Measurements from ENCODE around the gene PCOLCE2.

PCOLCE2 gene

GRCh38 chr3:142863930-142864920 lies 24.7 kb downstream of the PCOLCE2 start:
- no peak for DNase-seq (ENCODE audit: low read depth)

- DNase-seq (ENCODE audit: low read depth), result no peak
Observed at GRCh38 chr3:142863010-142863817, 25.7 kb downstream of the PCOLCE2 start.

GRCh38 chr3:142861926-142862325 lies 27.0 kb downstream of the PCOLCE2 start:
- DNase-seq (ENCODE audit: low read depth), result no peak

GRCh38 chr3:142858043-142858442 lies 30.8 kb downstream of the PCOLCE2 start:
- no peak for DNase-seq (ENCODE audit: low read depth)

DNA sequence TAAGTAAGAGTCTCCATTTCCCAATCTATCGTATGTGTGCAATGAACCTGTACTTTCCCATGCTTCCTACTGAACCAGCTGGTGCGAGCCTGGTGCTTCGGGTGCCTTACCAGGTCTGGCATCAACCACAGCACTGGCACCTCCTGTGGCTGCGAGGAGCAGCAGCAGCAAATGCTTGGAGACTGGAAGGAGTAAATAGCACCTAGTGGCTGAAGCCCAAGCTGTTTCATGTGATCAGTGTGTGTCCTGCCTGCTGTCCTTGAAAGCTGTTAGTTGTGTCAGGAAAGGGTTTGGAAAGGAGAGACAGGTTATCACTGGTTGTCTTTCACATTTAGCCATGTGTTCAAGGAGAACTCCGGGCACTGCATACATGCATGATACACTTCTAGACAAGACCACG lies 31.8 kb downstream of the PCOLCE2 start:
- DNase-seq (ENCODE audit: low read depth), result no peak

DNA sequence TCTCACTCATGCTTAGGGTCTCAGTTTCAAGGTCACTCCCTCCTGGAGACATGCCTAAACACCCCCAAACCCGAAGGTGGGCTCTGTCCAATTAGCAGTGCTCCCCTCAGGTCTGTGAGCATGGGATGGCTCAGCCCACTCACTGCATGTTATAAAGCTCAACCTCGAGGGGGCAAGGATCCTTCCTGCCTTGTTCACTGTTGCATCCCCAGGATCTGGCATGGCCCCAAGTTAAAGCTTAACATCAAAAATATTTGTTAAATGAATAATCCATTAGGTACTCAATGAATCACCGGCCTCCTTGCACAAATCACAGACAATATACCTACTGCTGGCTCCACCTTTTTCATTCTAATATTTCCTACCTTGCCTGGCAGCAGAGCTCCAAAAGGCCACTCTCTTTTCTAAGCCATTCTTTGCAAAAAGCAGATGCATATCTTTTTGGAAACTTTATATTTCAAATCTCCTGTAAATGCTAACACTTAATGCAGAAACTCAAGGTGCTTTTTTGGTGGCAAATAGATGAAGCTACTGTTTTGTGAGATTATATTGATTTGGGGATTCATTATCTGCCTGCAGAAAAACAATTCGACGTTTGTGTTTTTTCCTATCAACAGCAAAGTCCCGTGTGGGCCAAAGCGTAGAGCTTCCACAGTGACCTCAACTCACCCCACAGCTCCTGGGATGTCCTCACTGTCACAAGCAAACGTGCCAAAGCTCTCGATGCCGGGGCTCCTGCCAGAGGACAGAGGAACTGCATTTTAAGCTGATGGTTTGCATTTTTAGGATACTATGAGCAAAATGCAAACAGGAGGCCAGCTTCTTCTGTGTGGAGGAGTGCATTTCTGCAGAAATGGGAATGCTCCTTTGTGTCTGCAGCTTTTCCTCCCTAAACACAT lies 35.4 kb downstream of the PCOLCE2 start:
- no peak for DNase-seq (ENCODE audit: low read depth)

DNA sequence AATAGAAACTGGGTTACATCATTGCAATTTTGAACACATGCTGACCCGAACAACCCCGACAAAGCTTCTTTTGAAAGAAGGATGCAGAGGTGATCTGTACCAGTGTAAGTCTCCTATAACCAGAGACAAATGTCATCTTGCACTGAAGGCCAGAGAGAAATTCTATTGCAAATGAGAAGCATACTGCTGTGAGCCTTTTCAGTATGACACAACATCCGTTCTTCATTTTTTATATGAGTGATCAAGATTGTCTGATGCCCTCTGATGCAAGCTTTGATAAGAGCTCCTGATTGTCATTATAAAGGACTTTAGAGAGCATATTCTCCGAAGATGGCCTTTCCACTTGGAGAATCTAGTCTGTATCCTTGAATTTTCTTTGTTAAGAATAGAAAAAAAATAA lies 36.9 kb downstream of the PCOLCE2 start:
- no peak for DNase-seq (ENCODE audit: low read depth)

- no peak for DNase-seq (ENCODE audit: low read depth)
Observed at GRCh38 chr3:142850395-142851023, 38.4 kb downstream of the PCOLCE2 start.

- DNase-seq (ENCODE audit: low read depth), result no peak
Observed at GRCh38 chr3:142849148-142849547, 39.7 kb downstream of the PCOLCE2 start.

- DNase-seq (ENCODE audit: low read depth), result no peak
Observed at GRCh38 chr3:142846779-142847577, 41.9 kb downstream of the PCOLCE2 start.

- DNase-seq (ENCODE audit: low read depth), result no peak
Observed at GRCh38 chr3:142844339-142844977, 44.4 kb downstream of the PCOLCE2 start.

- DNase-seq (ENCODE audit: low read depth), result no peak
Observed at GRCh38 chr3:142839831-142840230, 49.1 kb downstream of the PCOLCE2 start.

DNA sequence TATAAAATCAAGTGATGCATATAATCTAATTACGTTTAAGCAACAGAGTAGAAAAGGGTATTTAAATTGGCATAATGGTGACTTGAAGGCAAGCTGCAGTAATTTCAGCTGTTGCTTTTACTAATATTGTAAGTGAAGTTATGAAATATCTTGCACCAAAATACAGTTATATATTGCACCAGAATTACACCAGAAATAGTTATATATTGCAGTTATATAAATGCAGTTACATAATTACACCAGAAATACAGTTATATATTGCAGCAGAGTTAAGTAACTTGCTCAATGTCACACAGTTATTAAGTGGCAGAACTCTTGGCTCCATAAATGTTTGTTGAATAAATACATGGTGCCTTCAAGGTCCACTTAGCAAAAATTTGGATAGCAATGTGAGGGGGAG lies 51.4 kb downstream of the PCOLCE2 start:
- DNase-seq (ENCODE audit: low read depth), result no peak

- DNase-seq (ENCODE audit: low read depth), result peak; percentile 24
Observed at GRCh38 chr3:142828703-142829305, 60.1 kb downstream of the PCOLCE2 start.

GRCh38 chr3:142819179-142819578 lies 69.7 kb downstream of the PCOLCE2 start:
- DNase-seq (ENCODE audit: low read depth), result no peak

DNA sequence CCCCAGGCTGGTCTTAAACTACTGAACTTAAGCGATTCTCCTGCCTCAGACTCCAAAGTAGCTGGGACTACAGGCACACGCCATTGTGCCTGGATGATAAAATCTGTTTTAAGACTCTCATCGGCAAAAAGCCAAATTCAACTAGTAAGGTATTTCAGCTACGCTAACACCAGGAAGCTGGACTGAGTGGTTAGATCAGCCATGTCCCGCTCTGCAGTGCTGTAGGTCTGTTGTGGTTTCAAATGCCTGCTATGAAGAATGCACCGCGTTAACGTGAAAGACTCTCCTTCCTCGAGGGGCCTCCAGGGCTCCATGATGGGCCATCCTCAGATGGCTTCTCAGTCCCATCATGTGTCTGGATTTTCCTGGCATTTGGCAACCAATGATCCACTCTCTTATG lies 70.2 kb downstream of the PCOLCE2 start:
- no peak for DNase-seq (ENCODE audit: low read depth)

DNA sequence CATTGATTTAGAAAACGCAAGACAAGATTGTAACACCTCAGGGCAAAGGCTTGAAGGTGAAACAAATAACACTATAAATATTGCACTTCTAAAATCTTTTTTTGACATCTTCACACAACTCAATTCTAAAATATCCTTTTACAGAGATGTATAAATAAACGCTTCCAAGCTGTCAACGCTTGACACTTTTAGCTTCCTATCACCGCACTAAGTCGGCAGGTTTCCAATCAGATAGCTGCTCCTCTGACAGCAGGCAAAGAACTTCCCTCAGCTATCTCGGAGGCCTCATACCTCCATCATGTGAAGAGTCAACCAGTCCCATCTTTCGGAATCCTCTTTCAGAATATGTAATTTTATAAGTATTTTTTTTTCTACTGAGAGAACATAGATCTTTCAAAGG lies 71.0 kb downstream of the PCOLCE2 start:
- DNase-seq (ENCODE audit: low read depth), result no peak

DNA sequence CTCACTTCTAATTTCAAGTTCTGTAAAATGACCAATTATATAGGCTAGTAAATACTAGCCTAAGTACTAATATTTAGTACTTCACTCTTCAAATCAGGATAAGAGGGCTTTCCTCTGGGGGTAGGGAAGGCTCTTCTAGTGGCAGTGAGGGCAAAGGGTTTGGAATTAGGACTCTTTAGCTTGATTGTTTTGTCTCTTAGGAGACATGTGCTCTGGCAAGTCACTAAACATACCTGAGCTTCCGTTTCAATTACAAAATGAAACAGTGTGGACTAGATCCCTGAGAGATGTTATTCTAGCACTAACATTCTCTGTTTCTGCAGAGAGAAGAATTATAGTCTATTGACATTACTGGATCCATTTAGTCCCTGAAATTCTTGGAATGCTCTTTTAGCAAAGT lies 71.5 kb downstream of the PCOLCE2 start:
- DNase-seq (ENCODE audit: low read depth), result no peak

- no peak for DNase-seq (ENCODE audit: low read depth)
Observed at GRCh38 chr3:142815803-142816202, 73.1 kb downstream of the PCOLCE2 start.

DNA sequence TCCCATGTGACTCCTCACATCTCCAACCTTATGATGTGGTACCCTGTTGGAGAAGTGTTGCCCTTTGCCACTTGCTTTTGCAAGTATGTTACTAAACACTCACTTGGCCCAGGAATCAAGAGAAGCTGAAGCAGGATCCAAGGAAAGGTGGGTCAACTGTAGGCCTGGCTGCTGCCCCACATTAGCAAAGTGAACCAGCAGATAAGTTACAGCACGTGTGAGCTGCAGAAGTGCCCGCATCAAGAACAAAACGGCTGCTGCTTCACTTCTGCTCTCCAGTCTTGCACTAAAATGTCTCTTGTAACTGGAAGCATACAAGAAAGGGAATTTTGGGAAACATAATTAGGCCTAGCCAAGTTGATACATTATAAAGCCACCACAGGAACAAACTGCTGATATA lies 79.6 kb downstream of the PCOLCE2 start:
- DNase-seq (ENCODE audit: low read depth), result no peak

All from stimulated activated CD4-positive, alpha-beta T cell treated with anti-CD3 and anti-CD28 coated beads, Interleukin-2, amount 100 ng/mL, for 4 hours (primary cell).